Prostate gland (tissue), 2 donors: ENCODE data around the gene ARHGAP6. TPM values are rescaled to one million over a fixed set of nuclear protein-coding genes. Genes with fewer than 3 reads are reported as not detected.

Experiments
- DNase-seq: peaks from one replicate; pipeline ENCODE4 v3.0.0-alpha.2; 2019; ENCODE audit warnings: low spot score
- H3K27ac ChIP-seq, 2 donors: fragments of 200-600 bp; sonication (generic); 2 replicates each; pipeline ENCODE4 v1.5.1; 2017 to 2019
- H3K27me3 ChIP-seq: fragments of 200-600 bp; sonication (generic); replicated peaks from 2 replicates; pipeline ENCODE4 v1.5.1; 2019; ENCODE audit not compliant: insufficient read depth
- H3K36me3 ChIP-seq, 2 donors: fragments of 200-600 bp; sonication (generic); 1 replicate in 1 of 2; 2 replicates in 1 of 2; pipeline versions ENCODE4 v1.5.1 to v1.8.1; 2017 to 2019
- H3K4me1 ChIP-seq: fragments of 200-600 bp; sonication (generic); replicated peaks from 2 replicates; pipeline ENCODE4 v1.5.1; 2019
- H3K4me3 ChIP-seq, 2 donors: fragments of 200-600 bp; sonication (generic); 2 replicates each; pipeline ENCODE4 v1.5.1; 2017 to 2019
- H3K9me3 ChIP-seq: fragments of 200-600 bp; sonication (generic); 2 replicates; pipeline ENCODE4 v1.5.1; 2017
- CTCF ChIP-seq, 4 experiments: fragments of 200-600 bp in 2 of 4; fragments of 450-650 bp in 2 of 4; sonication (generic) in 2 of 4; IDR thresholded peaks; 1 replicate in 3 of 4; 2 replicates in 1 of 4; pipeline ENCODE4 v1.5.1; 2016 to 2019; ENCODE audit warnings: antibody characterized with exemption in 4 of 4, mild to moderate bottlenecking in 2 of 4, moderate library complexity in 2 of 4
- POLR2A ChIP-seq: fragments of 450-650 bp; IDR thresholded peaks from one replicate; pipeline ENCODE4 v1.6.1; 2016; ENCODE audit warnings: antibody characterized with exemption, mild to moderate bottlenecking
- POLR2AphosphoS5 ChIP-seq: sonication (generic); formaldehyde crosslinking; IDR thresholded peaks from one replicate; pipeline ENCODE4 v1.6.1; 2017; ENCODE audit warnings: antibody characterized with exemption
- WGBS: methylation state at CpG from one replicate; pipeline ENCODE4 v1.1.5; 2018; 5-methylcytosine and 5-hydroxymethylcytosine counted together
- intact Hi-C: fragments of 100-400 bp; cut with DNase I; formaldehyde crosslinking; loops from one replicate; pipeline ENCODE4 v1.14.2; 2022
- total RNA-seq, 2 donors: library from RNA; depleted of rRNA; stranded (reverse); fragments of >200 nt; gene quantifications; one replicate each; pipeline ENCODE4 v1.1.0, GENCODE V29; 2016

The ARHGAP6 gene
- total RNA-seq, 2 donors from 2014 or later: 72.6 to 73.7 TPM

- no peaks in the 10 kb centered on the region for H3K9me3 ChIP-seq
- WGBS: 62% methylated on average over 10 of the region's 10 CpGs
- H3K27ac ChIP-seq: no peak overlapping the region
- TF ChIP-seq POLR2AphosphoS5 (peak; percentile 17), POLR2A (no peak)
- no peak overlapping the region for H3K4me3 ChIP-seq
- H3K36me3 ChIP-seq: no peaks in the 10 kb centered on the region
- no peaks in the 10 kb centered on the region for H3K4me1 ChIP-seq
- H3K27me3 ChIP-seq: no peaks in the 10 kb centered on the region
- intact Hi-C loops: no loop called here
- DNase-seq: no peak
Measured at GRCh38 chrX:11412715-11413623, 252.8 kb downstream of the ARHGAP6 start.

DNA sequence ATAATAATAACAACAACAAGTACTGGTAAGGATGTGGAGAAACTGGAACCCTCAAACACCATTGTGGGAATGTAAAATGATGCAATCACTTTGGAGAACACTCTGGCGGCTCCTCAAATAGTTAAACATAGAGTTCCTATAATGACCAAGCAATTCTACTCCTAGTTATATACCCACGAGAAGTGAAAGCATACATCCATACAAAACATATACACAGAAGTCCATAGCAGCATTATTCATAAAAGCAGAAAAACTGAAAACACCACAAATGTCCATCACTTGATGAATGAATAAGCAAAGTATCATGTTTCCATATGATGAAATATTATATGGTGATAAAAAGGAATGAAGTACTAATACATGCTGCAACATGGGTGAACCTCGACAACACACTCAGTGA lies 255.8 kb downstream of the ARHGAP6 start:
- intact Hi-C loops: no loop called here
- 92% methylated on average over 3 of the region's 3 CpGs for WGBS
- Histone ChIP-seq H3K4me1 (no peaks in the 10 kb centered on the region), H3K4me3 (no peak overlapping the region), H3K27ac (no peak overlapping the region), H3K9me3 (no peaks in the 10 kb centered on the region), H3K27me3 (no peaks in the 10 kb centered on the region), H3K36me3 (no peaks in the 10 kb centered on the region)
- no peak for TF ChIP-seq POLR2AphosphoS5
- no peak for TF ChIP-seq CTCF (IDR thresholded peaks at IDR 0.05)
- no peak for DNase-seq

DNA sequence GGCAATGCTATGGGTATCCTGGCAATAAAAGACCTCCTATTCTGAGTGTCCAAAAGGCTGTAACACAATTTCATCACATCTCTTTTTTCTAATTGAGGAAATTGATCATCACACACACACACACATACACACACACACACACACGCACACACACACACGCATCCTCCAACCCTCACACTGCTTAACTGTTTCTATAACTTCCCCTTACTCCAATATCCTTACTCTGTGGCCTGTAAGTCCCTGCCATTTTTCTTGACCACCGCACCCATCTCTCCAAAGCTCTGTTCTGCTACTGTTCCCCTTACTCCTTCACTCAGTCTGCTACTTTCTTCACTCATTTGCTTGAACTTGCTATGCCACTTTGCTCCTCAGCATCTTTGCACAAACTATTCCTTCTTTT lies 256.9 kb downstream of the ARHGAP6 start:
- DNase-seq: no peak
- intact Hi-C loops: no loop called here
- Histone ChIP-seq H3K4me1 (no peaks in the 10 kb centered on the region), H3K9me3 (no peaks in the 10 kb centered on the region), H3K4me3 (no peak overlapping the region), H3K27ac (no peak overlapping the region), H3K27me3 (no peaks in the 10 kb centered on the region), H3K36me3 (no peaks in the 10 kb centered on the region)
- WGBS: 99% methylated on average over 3 of the region's 3 CpGs
- TF ChIP-seq CTCF (IDR thresholded peaks at IDR 0.05): no peak
- no peak for TF ChIP-seq POLR2A
- TF ChIP-seq POLR2AphosphoS5: no peak

DNA sequence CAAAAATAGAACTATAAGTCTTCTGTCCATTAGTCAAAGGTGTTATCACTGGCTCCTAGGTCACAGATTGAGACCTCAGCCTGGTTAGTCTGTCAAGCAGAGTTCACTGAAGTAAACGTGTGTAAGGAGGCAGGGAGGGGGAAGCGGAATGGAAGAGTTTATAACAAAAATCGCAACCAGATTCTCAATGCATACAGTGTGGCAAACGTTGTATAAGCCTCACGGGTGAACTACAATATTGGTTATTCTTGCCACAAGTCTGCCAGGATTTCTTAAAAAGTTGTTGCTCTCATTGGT lies 257.7 kb downstream of the ARHGAP6 start:
- Histone ChIP-seq H3K4me1 (no peaks in the 10 kb centered on the region), H3K36me3 (no peaks in the 10 kb centered on the region), H3K9me3 (no peaks in the 10 kb centered on the region), H3K27ac (no peak overlapping the region), H3K27me3 (no peaks in the 10 kb centered on the region), H3K4me3 (no peak overlapping the region)
- no peak for DNase-seq
- TF ChIP-seq CTCF (IDR thresholded peaks at IDR 0.05) (no peak), POLR2AphosphoS5 (no peak), POLR2A (no peak)
- intact Hi-C loops: no loop called here
- WGBS: 62% methylated on average over 5 of the region's 5 CpGs

GRCh38 chrX:11407331-11408108 lies 258.2 kb downstream of the ARHGAP6 start:
- Histone ChIP-seq H3K27me3 (no peaks in the 10 kb centered on the region), H3K27ac (no peak overlapping the region), H3K4me3 (no peak overlapping the region), H3K9me3 (no peaks in the 10 kb centered on the region), H3K4me1 (no peaks in the 10 kb centered on the region), H3K36me3 (no peaks in the 10 kb centered on the region)
- TF ChIP-seq POLR2AphosphoS5: no peak
- no peak for TF ChIP-seq POLR2A
- no peak for TF ChIP-seq CTCF (IDR thresholded peaks at IDR 0.05)
- 39% methylated on average over 2 of the region's 2 CpGs for WGBS
- no peak for DNase-seq
- intact Hi-C loops: no loop called here
